ENCODE results near the gene IL22RA1. TPM values are rescaled to one million over a fixed set of nuclear protein-coding genes. Genes with fewer than 3 reads are reported as not detected.

IL22RA1 gene, protein sequence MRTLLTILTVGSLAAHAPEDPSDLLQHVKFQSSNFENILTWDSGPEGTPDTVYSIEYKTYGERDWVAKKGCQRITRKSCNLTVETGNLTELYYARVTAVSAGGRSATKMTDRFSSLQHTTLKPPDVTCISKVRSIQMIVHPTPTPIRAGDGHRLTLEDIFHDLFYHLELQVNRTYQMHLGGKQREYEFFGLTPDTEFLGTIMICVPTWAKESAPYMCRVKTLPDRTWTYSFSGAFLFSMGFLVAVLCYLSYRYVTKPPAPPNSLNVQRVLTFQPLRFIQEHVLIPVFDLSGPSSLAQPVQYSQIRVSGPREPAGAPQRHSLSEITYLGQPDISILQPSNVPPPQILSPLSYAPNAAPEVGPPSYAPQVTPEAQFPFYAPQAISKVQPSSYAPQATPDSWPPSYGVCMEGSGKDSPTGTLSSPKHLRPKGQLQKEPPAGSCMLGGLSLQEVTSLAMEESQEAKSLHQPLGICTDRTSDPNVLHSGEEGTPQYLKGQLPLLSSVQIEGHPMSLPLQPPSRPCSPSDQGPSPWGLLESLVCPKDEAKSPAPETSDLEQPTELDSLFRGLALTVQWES
- not detected for total RNA-seq

DNA sequence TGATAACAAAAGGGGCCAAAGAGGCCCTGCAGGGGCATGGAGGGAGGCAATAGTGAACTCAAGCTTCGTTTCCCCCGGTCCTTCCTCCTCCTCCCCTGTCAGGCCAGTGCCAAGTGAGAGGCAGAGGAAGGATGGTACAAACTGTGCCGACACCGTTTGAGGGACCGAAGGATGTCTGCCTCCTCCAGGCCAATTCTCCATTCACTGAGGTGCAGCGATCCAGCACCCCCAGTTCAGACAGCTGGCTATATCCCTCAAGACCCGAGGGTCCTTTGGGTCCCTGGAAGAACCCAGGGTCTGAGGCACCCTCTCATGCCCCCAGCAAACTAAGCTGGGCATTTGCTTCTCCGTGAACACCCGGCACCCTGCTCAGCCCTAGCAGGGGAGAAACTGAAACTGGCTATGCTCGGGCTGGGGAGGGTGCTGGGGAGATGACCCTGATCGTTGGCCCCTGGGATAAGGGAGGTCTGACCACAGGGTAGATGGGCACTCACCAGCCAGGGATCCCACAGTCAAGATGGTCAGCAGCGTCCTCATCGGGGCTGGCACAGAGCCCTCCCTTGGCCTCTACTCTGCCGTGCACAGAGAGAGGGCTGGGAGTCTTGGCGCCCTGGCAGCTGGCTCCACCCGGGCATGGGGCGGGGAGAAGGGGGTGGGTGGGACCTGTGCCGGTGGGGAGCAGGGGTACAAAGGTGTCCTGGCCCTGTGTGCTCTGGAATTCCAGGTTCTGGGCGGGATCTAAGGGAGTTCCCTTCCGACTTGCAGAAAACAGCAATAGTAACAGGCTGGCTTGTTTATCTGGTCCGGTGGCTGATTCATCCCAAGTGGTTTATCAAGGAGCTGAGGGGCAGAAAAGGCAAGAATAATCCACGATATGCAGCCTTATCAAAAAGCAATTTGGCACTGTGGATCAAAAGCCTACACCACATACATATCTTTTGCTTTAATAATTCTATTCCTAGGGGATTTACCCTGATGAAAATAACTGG, at the start of gene IL22RA1:
TSS of gene IL22RA1 (minus strand) at position 595 of the 989 bp plus-strand sequence. CDS start at position 537, 58 bp downstream.

DNA sequence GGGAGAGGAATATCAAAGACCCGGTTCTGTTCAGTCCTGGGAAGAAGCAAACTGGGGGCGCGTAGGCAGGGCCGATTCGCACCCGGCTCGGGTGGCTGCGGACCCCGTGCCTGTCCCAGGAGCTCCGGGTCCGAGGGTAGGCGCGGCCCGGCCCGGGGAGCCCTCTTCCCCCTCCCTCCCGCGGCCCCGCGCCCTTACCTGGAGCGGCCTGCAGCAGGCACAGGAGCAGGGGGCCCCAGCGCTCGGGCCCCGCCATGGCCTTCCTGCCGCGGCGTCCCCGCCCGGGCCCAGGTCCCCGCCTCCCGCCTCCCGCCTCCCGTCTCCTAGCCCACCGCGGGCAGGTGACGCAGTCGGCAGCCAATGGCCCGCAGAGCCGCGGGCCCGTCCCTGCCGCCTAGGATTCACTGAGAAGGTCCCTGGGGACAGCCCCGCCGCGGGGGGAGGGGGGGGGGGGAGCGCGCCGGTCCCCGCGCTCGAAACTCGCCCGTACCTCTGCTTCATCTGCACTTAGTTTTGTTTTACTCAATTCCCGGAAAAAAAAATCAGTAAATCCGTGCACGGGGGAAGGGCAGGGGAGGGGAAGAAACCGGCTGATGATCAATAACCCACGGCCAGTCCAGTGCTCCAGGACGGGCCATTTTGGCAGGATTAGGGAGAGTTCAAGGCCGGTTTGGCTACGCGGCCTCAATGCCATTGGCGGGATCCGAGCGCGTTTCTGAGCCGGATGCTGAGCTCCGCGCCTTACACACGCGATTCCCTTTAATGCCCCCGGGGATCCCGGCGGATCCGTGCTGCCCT, 44.3 kb upstream of the IL22RA1 start, which contains the start of gene IFNLR1:
TSS of gene IFNLR1 (minus strand) at position 297 of the 798 bp plus-strand sequence. CDS start at position 256, 41 bp downstream.

DNA sequence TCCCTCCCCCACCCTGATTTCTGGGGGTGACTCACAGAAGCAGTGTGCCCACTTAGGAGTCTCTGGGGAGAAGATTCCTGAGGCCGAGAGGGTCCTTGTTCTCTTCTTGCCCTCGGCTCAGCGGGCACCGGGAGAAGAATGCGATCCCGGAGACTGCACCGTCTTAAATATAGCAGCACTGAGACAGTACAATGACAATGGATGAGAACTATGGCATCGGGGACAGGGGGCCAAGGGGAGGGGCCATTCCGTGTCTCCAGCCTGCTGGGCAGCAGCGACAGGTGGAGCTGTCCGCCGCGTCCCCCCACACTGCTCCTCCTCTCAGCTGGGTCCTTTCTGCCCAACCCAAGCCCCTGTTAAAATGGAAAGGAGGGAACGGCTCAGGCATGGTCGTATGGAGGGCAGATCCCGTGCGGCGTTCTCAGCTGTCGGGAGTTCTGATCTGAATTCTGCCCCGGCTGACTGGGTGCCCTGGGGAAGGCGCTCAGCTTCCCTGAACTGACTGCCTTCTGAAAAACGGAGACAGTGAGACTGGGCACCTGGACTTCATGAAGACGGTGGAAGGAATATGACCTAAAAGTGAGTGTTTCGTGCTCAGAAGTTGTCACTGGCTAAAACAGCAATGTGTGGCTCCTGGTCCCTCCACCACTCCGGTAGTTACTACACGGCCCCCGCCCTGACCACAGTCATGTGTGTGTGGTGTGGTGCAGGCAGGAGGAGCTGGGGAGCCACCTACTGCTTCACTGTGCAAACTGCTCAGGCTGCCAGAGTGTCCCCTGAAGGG, 30.8 kb downstream of the IL22RA1 start, which contains the start of gene MYOM3:
TSS of gene MYOM3 (minus strand) at position 140 of the 784 bp plus-strand sequence. CDS start 3,499 bp downstream, outside the sequence.

Other genes starting within 250 kb of the IL22RA1 start
- gene CNR2, start 229.8 kb downstream of the IL22RA1 start, total RNA-seq, result 0.05 TPM
- 171 TPM for gene PNRC2, start 183.3 kb downstream of the IL22RA1 start, total RNA-seq
- gene SRSF10, start 162.8 kb downstream of the IL22RA1 start, total RNA-seq, result 226 TPM
- gene MYOM3, start 31.0 kb downstream of the IL22RA1 start, total RNA-seq, result 20.3 TPM
- gene IFNLR1, start 44.1 kb upstream of the IL22RA1 start, total RNA-seq, result 1.6 TPM
- 0.55 TPM for gene GRHL3, start 176.2 kb upstream of the IL22RA1 start, total RNA-seq

All from camera-type eye (tissue), 1 donor.